GM21737 (cell line): ENCODE results near the gene ADI1.
"Not testable (repeated sequence)": the region's sequence is repeated elsewhere in the genome, so short reads cannot be mapped to it uniquely, and the experiment has no call there.

ENCODE experiments used
- ATAC-seq: cut with Tn5 transposase; IDR thresholded peaks from one replicate; pipeline ENCODE4 v1.9.1; 2021; ENCODE audit warnings: mild to moderate bottlenecking, moderate library complexity; ENCODE audit not compliant: unreplicated experiment

Gene ADI1

DNA sequence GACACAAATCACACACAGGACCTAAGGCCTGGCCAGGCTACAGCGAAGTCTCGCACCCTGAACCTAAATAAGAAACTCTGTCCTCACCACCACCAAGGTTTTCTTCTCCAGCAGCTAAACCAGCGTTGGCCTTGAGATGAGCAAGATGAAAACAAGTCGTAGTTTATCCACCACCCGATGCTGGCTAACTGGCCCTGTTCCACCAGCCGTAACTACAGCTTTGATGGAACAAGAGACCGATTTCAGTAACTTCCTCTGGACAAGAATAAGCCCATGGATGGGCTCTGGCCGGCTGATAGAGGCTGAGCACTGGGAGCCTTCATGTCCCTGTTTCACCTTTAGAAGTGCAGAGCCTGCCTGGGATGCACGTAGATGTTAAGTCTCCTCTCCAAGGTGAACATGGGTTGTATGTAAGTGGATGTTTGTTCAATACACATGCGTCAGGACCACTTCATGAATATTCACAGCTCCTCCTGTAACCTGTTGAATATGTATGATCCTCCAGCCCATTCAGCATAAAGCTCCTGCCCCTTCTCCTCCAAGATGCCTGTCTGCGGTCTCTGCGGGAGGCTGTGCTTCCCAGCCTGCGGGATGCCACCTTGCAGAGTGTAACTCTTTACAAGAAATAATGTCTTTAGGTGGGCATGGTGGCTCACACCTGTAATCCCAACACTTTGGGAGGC lies 24.2 kb downstream of the ADI1 start:
- ATAC-seq, result no peak

DNA sequence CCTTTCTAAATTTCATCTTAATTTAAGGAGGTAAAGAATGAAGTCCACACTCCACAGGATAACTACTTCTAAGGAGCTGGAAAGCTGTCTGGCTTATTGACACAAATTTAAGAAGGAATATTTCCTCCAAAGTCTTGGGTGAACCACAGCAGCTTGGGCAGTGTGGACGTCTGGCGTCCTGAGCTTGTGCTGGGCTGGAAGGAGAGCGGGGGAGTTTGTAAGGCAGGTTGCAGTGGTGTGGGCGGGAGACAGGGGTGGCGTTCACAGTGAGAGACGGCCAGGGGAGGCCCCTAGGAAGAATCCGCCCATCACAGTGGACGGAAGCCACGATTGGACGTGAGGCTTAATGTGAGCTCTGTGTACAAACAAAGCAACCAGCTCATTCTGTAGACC lies 25.7 kb downstream of the ADI1 start:
- no peak for ATAC-seq

DNA sequence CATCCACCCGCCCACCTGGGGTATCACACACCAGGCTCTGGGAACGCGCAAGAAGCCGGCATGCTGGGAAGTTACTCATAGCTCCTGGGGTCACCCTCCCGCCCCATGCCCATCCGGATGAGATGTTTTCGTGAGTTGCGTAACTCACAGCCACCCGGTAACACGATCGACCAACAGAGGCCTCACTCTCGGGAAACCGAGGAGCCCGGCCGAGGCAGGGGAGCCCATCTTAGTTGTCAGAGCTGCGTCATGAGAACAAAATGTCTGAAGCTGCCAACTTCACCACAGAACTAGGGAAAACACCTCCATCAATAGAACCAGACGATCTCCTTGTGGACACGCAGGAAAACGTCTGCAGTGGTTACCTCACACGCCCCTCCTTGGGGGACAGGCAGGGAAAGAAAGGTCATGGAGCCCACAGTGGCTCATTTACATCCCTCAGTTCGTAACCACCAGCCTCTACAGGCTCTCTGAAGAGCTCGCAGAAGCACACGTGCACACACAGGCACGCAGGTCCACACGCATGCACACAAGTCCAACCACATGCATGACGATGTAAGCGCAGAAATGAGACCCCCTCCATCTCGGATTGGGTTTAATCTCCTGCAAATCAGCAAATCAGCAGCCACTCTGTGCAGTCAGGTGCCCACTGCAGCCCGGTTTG lies 26.2 kb downstream of the ADI1 start:
- ATAC-seq, result no peak

DNA sequence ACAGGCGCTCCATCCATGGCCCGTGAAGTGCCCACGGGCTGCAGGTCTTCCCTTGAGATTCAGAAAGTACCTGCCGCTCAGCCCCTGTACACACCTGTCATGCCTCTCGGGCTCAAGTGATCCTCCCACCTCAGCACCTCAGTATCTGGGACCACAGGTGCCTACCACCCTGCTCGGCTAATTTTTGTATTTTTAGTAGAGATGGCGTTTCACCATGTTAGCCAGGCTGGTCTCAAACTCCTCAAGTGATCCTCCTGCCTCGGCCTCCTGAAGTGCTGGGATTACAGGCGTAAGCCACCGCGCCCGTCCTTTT lies 26.9 kb downstream of the ADI1 start:
- not testable (repeated sequence) for ATAC-seq

DNA sequence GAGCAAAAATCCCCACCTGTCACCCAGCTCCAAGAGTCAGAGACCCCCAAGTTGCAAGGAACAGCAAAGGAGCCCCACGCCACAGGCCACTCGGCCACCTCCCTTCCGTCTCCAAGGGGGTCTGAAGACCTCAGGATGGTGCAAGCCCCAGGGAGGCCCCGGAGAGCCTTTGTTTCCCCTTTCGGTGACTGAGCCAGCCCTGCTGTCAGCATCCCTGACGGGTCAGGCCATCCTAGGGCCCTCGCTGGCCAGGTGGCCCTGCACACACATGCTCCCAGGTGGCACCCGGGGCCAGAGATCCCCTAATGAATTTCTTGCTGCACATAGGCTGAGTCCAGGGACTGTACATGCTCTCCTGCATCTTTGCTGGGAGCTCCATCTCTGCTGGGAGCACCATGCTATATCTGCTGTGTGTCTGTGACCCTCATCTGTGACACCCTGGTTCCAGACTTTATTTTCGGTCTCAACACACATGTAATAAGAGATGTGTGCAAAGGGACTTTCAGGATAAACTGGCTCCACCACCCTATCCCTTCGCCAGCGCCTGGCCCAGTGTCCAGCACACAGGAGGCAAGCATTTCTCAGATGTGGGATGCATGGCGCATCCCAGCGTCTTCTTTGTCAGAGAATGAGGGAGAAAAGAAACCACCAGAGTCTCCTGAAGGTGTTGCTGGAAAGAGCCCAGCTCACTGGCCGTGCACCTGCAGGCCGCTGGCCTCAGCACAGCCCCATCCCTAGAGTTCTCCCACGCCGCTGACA lies 27.4 kb downstream of the ADI1 start:
- no peak for ATAC-seq

DNA sequence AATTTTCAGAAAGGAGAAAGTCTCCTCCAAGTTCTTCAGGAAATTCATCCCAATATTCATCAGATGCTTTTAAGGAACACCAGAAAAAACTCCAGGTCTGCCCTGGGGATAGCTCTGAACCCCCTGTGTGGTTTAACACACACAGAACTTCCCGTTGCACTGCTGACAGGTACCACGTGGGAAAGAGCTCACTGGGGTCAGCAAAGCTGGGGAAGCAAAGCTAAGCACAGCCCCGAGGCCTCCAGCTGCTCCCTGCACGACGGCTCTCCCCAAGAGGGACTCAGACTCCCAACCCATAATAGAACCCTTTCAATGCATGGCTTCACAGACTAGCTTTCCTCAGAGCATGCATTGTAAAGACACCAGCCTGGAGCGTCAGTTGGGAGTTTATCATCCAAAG lies 28.0 kb downstream of the ADI1 start:
- ATAC-seq, result no peak

DNA sequence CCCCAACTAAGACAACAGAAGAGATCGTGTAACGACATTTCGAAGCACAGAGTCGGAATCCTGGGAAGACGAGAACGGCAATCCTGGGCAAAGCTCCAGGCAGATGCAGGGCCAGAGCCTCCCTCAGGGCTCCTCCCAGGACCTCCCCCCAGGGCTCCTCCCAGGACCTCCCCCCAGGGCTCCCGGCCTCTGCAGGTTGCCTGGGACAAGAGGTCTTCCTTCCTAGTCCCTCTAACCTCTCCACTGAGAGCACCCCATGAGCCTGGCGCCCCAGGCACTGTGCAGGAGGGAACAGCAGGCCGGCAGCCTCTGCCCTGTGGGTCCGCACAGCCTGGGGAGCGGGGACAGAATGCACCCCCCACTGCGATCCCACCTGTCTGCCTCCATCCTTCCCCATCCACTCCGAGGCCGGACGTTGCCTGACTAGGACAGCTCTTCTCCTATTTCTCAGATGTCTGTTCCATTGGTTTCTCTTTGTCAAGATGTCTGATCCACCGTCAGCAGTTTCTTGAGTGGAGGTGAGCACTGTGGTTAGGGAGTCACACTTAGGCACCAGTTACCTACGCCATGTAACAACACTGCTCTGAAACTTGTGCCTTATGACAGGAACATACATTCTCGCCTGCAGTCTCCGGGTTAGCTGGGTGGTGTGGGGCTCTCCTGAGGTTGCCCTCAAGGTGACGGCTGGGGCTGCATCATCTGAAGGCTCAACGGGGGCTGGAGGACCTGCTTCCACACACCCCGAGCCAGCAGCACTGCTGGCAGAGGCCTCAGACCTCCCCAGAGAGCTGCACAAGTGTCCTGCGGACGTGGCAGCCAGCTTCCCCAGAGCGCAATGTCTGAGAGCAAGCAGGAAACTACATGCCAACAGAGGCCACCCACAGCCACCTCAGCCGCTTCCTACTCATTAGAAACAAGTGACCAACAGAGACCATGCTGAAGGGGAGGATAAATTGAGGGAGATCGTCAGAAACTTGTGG lies 28.9 kb downstream of the ADI1 start:
- ATAC-seq, result no peak

DNA sequence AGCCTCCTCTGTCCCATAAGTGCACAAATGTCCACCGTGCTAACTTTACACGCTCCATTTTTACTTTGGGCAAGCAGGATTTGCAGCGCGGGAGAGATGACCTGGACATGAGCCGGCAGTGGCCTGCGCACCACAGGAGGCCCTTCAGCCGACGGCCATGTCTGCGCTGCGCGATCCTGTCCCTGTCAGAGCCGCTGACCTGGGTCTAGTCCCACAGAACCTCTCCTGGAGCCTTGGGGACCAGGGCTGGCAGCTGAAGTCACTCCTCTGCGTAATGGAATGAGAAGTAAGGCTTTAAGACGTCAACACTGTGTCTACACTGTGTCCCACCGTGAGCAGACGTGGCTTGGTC lies 29.6 kb downstream of the ADI1 start:
- ATAC-seq, result no peak

DNA sequence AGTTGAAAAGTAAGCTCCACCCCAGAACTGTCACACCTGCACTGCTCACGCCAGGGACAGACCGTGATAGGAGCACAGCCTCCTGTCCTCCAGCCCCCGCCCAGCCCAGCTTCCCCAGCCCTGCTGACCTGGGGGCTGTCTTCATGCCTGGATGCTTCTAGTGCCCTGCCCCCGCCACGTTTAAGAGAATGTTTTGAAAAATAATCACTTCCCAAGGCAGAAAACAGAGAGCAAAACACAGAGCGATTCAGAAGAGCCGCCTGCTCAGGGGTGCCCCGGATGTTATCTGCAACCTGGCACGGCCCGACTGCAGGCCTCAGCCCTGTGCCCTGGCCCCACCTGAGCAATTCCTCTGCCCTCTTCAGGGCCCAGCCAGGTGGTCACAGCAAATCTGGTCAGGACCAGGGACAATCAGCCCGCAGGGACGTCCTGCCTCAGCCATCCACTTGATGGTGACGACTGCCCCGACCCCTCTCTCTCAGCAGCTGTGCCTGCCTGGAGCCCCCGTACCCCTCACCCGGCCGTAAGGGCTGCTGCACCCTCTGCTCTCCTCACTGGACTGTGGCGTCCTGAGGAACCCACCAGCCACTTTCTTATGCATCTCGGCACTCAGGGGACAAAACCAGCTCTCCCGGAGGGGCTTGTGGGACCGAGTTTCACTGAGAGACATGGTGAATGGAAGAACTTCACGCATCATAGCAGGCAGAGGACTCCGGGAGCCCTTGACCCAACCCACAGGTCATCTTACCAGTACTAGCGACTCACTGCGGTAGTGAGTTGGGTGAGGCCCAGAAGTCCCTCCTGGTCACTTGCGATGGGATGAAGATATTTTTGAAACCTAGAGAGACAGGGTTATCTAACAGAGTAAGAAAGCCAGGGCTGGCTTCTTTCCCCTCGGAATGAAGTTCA lies 30.2 kb downstream of the ADI1 start:
- ATAC-seq, result no peak

DNA sequence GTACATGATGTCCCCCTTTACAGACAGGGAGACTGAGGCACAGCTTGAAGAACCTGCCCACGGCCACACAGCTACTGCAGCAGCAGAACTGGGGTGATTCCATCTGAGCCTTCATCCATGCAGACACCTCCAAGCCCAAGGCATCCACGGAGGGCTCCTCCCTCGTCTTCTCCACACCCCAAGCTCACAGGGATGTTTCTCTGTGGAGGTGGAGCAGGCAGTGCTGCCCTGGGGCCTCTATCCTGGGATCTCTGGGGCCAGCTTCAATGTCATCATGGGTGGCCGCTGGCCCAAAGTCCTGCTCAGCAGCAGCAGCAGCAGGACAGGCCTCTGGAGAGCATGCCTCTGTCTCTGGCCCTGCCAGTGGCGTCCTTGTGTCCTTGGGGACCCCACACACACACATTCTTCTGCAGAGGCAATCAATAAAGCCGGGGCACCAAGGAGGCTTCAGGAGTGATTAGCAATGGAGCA lies 31.2 kb downstream of the ADI1 start:
- no peak for ATAC-seq

DNA sequence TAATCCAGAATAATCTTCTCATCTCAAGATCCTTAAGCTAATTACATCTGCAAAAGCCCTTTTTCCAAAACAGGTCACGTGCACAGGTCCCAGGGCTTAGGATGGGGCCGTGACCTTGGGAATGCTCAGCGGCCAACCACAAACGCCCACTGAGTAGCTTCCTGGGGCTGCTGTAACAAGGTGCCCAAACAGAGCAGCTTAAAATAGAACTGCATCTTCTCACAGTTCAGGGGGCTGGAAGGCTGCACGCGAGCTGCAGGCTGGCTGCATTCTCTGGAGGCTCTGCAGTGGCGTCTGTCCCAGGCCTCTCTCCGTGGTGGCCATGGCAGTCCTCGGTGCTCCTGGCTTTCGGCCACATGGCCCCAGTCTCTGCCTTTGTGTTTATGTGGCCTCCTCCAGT lies 31.9 kb downstream of the ADI1 start:
- no peak for ATAC-seq

DNA sequence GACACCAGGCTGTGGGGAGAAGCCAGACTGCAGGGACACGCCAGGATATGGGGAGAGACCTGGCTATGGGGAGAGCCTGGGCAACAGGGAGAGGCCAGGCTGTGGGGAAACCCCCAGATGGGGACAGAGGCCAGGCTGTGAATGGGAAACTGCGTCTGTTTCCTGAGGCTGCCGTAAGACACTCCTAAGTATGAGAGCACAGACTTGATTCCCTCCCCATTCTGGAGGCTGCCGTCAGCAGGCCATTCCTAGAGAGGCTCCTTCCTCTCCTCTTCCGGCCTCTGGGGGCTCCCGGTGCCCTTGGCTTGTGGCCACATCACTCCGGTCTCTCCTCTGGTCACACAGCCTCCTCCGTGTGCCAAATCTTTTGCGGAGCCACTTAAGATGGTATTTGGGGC lies 32.3 kb downstream of the ADI1 start:
- ATAC-seq, result no peak

DNA sequence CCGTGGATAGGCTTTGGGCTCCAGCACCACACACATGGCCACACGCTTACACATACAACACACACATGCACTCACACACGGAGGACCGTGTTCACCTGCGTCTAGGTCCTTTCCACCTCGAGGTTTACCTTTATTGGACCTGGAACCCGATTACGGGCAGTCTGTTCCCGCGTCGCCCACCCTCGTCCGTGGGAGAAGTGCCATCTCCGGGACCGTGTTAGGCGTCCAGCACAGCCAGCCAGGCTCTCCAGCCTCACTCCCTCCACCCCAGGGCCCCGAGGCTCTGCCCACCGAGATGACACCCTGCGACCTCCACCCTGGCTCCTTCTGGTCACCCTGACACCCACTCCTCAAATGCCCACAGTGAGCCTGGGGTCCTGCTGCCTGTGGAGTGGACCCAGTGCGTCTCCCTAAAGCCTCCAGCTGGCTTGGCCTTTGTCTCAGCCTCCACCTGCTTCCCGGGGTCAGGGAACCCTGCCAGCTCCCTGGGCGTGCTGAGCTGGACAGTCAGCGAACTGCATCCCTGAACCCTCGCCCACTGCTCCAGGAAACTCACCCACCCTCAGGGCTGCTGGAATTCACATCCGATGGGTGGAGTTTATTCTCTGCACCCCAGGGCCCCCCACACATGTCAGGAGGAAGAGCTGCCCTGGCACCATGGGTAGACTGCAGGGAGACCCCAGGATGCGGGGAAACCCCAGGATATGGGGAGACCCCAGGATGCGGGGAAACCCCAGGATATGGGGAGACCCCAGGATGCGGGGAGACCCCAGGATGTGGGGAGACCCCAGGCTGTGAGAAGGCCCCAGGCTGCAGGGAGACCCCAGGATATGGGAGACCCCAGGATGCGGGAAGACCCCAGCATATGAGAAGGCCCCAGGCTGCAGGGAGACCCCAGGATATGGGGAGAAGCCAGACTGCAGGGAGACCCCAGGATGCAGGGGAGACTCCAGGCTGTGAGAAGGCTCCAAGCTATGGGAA lies 33.0 kb downstream of the ADI1 start:
- no peak for ATAC-seq

DNA sequence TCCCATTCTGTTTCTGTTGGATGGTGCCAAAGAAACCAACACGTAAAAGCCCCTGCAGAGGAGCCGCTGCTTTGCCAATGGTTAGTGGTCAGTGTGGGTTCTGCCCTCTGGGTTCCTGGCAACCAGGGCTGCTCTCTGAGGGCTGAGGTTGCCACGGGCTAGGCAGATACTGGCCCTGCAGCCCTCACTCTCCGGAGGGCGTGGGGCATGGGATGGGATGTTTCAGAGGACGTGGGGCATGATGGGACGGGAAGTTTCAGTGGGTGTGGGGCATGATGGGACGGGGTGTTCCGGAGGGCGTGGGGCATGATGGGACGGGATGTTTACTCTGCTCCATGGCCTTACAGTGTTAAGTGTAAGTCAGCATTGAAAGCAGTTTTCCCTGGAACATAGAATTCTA lies 34.2 kb downstream of the ADI1 start:
- ATAC-seq, result no peak

DNA sequence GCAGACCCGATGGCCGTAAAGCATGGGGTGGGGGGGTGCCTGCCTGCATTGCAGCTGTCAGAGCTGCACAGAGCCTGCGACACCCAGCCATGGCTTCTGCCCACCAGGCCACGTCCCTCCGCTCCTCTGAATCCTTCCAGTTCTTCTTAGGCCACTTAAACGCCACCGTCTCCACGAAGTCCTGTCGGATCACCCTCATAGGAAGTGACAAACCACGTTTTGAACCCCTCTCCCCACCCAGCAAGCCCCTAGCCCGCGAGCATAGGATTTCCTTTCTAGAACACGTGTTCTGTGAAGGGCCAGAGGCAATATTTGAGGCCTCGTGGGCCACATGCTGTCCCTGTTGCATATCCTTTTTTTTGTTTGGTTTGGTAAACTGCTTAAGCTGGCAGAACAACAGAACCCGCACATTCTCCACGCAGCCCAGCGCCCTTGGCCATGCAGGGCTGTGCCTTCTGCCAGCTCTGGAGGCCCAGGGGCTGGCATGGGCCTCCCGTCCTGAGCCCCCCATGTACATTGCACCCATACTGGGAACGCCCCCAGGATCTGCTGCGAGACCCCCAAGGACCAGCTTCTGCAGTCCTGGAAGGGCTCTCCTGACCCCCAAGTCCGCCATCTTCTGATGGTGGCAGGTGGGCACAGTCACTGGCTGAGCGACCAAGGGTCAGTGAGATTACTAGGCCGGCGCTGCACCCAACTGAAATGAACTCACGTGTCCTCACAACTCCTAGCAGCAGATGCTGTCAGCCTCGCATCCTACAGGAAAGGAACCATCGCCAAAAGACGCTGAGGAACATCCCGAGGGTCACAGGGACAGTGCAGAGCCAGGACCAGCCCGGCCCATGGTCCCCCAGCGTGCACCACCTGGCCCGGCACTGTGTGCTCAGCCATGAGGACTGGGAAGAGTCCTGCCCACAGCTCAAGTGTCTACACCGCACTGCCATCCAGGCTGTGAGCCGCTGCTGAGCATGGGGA lies 35.1 kb downstream of the ADI1 start:
- ATAC-seq, result no peak

DNA sequence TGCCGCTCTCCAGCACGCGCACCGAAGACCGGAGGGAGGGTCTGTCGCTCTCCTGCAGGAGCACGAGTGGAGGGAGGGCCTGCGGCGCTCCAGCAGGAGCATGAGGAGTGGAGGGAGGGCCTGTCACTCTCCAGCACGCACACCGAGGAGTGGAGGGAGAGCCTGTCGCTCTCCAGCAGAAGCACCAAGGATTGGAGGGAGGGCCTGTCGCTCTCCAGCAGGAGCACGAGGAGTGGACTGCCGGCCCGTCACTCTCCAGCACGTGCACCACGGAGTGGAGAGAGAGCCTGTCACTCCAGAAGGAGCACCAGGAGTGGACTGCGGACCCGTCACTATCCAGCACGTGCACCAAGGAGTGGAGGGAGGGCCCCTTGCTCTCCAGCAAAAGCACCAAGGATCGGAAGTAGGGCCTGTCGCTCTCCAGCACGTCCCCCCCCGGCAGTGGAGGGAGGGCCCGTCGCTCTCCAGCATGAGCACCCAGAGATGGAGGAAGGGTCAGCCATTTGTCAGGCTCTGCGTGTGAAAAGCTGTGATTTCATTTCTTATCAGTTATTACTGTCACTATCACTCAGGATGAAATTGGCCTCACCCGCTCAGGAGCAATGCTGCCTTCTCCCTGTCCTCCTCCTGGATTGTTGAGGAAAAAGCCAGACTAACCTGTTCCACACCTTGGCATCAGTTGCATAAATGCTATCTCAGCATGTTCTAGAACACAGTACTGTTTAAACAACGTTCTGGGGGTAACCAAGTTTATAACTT lies 35.9 kb downstream of the ADI1 start:
- ATAC-seq, result no peak

DNA sequence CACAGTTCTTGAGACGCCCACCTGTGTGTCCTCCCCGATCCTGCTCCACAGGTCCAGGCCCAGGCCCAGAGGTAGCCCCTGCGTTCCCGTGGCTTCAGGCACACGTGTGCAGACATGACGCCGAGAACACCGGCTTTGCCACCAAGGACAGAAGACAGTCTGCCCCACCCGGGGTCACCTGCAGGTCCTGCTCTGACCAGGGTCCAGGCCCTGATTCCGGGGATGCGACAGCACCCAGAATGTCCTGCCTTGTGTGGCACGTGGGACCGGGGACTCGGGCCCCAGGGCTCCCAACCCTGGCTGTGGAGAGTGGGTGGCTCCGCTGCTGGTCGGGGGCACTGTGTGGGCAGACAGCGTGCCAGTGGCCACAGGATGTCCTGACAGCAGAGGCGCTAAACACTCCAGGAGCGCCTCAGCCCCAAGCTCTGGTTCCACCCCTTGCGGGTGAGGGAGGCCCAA lies 36.9 kb downstream of the ADI1 start:
- ATAC-seq, result no peak
